T-helper 1 cell (primary cell): ENCODE data around the gene NDUFB11.

Source experiments
- DNase-seq, 5 donors: peaks; one replicate each; pipeline ENCODE4 v3.0.0-alpha.2; 2012 to 2020
- total RNA-seq, 4 donors: gene quantifications; one replicate each; lab custom pipeline; 2026; lab: John Stamatoyannopoulos, UW

The NDUFB11 gene
- 27.4 to 47.1 (median 35.1) reads per million in 4 donors for total RNA-seq

DNA sequence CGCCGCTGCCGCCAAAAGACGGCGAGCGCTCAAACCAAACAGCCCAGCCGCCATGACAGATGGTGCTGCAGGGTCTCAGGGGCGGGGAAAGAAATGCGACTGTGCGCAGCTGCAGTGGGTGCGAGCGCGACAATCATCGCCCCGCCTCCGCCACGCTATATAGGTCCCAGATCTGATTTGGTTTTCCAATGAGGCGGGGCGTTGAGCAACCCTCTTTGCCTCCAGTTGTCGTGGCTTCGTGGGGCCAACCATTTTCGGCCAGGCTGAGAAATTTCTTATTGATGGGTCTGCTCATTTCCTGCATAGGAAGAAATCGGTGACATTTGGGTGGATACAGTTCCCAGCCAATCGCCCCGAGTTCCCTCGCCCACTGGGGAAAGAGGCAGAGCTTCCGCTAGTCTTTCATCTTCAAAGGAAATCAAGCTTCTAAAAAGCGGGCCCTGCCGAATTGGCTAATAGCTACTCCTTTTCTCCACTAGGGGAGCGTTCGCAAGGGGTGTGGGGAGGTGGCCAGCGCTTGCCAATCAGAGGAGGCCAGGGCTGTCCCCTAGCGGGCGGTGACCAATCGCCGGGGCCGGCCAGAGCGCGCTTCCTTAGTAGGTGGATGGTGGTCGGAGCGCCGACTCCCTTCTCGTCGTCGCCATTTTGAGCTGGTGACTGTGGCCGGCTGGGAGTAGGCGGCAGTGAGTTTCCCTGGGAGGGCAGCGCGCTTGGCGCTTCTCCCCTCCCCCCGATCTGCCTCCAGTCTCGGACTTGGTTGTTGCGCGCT, at the start of gene NDUFB11, which contains the start of gene RBM10:
Gene NDUFB11 (minus strand): TSS at position 77 of the 769 bp plus-strand sequence. CDS start 23 bp downstream, at position 54.
Gene RBM10 (plus strand): TSS at position 596 of the 769 bp plus-strand sequence. CDS start 2,261 bp downstream, outside the sequence.
- peak; percentile 79 to 94 (median 85) for DNase-seq

DNA sequence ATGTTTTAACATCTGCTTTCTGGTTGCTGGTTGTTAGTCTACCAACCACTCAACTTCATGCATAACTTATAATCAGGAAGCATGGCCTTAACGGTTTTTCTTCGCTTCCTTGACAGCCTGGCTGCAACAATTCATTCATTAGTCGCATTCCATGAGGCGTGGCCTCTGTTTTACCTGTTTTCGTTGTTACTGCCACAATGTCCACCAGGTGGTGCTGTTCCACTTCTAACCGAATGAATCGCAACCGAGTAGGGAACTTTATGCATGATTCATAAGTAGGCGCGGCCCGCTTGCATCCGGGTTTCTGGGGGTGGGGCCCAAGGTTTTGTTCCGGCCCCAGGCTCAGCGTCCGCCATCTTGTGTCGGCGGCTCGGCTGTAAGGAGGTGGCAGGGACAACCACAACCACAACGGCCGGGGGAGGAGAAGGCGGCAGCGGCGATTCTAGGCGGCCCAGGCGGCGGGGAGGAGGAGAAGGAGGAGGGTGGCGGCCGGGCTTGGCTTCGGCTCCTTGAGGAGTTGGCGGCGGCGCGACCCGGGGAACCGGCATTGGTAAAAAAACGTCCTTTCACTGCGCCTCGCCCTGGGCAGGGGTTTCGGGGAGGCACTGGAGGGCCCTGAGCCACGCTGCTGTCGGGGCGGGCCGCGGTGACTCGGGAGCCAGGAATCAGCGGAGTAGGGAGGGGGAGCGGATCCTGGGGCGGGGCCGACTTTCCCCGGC, 49.1 kb upstream of the NDUFB11 start, which contains the start of gene UBA1:
Gene UBA1 (plus strand): TSS at position 355 of the 719 bp plus-strand sequence. CDS start 4,974 bp downstream, outside the sequence.
- peak; percentile 78 to 97 (median 87) for DNase-seq

DNA sequence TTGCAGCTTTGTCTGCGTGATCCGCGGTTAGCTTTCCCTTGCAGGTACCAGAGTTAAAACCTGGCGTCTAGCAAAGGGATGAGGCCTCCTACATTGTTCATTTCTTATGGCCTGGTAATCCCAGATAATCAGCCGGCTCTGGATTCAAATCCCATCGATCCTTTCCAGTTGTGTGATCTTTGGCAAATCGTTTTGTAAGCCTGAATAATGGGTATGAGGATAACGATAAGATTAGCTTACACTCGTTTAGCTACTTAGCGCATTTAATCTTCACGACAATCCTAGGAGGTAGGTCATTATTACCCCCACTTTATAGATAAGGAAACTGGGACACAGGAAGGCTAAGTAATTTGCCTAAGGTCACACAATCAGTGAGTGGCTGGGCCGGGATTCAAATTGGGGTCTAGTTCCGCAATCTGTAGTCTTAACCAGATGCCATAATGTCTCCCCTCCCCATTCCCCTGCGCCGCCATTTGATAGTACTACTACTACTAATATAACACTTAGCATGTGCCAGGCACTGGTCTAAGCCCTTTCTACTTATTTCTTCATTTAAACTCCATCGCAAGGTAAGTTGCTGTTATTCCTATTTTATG, 47.4 kb upstream of the NDUFB11 start:
- no peak for DNase-seq

DNA sequence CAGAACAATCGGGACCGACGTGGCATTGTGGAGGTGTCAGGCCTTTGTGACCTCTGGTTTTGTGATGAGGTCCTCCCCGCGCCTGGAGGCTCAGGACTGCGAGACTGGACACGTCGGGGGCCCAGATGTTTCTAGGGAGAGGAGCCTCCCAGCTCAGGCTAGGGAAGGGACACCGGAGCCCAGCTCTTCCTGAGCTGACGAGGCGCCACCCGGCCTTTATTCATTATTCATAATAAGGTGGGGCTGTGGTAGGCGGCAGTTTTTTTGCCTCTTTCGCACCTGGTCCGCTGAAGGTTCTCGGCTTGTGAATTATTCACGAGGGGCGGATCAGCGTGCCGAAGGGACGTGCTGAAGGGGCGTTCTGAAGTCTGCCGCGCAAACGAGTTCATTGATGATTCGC, 46.8 kb upstream of the NDUFB11 start:
- peak in 4 of 5 donors; percentile 17 to 51 (median 24) for DNase-seq

DNA sequence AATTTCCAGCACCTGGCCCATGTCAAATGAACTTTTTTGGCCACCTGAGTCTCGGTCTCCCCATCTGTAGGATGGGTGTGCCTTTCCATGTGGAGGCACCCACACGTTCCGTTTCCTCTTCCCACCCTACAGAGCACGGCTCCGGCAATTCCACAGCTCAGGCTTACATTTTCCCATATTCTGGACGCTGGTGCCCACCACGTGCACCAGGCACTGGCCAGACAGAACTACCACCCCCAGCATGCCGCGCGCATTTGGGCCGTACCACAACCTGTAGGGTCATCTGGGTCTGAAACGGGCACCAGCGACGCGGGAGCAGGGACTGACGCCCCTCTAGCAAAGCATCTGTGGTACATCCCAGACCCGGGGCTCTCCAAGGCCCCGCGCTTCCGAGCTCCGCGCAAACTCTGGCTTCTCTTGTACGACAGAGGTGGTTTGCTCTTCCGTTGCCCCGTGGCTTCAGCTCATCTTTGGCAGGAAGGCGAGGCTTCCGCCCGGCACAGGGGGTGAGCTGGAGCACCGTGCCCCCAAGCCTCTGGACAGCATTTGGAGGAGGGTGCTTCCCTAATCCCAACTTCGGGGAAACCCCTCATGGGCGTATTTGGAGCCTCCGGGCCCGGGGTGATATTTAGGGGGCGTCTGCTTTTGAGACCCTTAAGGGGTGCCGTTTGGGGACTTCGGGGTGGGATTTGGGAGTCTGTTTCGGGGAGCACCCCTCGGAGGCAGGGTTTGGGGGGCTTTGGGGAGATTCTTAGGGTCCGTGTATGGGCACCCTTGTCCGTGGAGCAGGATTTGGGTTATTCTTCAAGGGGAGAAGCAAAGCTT, 46.2 kb upstream of the NDUFB11 start:
- DNase-seq = peak; percentile 53 to 91 (median 69)

DNA sequence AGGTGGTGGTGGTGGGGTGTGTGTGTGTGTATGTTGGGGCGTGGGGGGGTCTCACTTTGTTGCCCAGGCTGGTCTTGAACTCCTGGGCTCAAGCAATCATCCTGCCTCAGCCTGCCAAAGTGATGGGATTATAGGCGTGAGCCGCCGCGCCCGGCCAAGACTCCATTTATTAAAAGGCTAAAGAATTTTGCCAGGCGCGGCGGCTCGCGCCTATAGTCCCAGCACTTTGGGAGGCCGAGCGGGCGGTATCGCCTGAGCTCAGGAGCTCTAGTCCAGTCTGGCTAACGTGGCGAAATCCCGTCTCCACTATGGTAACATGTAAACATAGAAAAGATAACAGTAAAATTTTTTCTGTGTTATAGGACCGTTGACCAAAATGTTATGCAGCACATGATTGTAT, 45.4 kb upstream of the NDUFB11 start:
- DNase-seq = no peak

DNA sequence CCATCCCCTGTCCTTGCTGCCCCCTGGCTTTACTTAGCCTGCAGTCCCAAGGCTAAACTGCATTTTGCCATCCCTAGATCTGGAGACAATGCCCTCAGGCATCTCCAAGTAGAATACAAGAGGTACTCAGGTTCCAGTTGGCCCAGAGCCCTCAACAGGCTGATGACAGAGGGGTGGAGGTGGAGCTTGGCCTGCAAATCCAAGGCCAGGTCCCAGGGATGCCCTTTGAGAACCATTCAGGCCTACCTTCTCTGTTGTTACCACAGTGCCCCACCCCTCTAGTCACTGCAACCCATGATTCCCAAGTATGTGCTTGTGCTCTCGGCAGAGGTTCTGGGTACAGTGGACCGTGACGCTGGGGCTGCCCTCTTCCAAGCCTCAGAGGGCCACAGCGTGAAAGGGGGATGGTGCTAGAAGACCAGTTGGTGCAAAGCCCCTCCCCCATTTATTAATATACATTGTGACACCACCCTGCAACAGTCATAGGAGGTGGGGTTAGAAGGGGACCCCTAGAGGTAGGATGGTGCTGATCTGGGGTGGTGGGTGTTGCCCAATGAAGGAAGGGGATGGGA, 42.7 kb upstream of the NDUFB11 start:
- DNase-seq = no peak

DNA sequence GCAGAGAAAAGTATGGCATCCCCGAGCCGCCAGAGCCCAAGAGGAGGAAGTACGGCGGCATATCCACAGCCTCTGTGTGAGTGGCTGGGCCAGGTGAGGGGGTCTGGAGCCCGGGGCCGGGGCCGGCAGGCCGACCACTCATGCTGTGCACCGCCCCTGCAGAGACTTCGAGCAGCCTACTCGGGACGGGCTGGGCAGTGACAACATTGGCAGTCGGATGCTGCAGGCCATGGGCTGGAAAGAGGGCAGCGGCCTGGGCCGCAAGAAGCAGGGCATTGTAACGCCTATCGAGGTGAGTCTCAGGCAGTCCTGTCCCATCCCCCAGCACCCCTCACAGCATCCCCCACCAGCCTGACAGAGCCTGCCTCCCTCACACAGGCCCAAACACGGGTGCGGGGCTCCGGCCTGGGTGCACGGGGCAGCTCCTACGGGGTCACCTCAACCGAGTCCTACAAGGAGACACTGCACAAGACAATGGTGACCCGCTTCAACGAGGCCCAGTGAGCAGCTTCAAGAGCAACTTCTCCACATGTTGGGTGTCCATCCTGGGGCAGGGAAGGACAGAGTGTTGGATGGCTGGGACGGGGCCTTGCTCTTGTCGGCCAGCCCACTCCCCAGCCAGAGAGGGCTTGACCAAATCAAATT, 41.7 kb upstream of the NDUFB11 start:
- DNase-seq = no peak

DNA sequence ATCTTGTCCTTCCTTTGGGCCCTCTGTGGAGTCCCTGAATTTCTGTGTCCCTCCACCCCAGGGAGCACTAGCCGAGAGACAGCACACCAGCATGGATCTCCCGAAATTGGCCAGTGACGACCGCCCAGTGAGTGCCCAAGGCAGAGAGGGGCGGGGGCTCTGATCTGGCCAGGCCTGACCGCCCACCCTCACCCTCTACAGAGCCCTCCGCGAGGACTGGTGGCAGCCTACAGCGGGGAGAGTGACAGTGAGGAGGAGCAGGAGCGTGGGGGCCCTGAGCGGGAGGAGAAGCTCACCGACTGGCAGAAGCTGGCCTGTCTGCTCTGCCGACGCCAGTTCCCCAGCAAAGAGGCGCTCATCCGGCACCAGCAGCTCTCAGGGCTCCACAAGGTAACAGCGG, 40.7 kb upstream of the NDUFB11 start:
- DNase-seq = no peak

DNA sequence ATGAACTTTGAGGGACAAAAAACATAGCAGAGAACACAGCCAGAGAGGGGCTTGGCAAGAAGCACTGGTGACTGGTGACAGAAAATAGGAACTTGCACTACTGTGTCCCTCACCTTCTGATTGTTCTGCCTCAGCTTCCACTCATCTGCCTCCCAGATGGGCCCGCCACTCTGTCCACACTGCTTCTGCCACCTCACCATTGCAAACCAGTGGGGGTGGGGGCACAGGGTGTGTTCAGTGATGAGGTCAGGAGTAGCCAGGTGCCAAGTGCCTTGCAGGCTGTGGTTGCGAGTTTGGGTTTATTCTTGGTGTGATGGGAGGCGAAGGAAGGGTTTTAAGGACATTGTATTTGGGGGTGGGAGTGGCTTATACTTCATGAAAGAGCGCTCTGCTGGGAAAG, 40.0 kb upstream of the NDUFB11 start:
- DNase-seq = no peak

DNA sequence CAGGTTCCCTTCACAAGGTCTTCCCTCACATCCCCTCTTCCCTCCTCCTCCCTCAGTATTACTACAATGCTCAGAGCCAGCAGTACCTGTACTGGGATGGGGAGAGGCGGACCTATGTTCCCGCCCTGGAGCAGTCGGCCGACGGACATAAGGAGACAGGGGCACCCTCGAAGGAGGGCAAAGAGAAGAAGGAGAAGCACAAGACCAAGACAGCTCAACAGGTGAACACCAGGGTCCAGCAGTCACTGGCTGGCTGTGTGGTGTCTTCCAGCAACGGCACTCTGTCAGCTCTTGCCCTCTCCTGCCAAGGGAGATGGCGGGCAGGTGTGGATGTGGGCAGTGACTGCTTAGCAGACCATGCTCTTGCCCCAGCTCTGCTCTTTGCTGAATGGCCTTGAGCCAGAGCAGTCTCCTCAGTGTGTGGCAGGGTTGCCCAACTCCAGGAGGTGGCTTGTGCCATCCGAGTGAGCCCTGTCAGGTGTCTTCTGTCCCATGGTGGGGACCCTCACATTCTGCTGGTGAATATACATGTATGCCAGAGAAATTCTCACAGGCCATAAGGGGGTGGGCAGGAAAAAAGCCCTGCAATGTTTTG, 37.7 kb upstream of the NDUFB11 start:
- DNase-seq = no peak

DNA sequence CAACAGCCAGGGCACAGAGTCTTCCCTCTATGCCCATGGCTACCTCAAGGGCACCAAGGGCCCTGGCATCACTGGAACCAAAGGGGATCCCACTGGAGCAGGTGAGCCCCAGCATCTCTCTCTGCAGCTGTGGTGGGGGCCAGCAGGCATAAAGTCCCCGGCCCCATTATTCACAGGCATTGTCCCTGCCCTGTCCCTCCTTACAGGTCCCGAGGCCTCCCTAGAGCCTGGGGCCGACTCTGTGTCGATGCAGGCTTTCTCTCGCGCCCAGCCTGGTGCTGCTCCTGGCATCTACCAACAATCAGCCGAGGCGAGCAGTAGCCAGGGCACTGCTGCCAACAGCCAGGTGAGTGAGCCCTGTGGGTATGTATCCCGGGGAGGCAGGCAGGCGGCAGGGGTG, 36.8 kb upstream of the NDUFB11 start:
- DNase-seq = no peak

DNA sequence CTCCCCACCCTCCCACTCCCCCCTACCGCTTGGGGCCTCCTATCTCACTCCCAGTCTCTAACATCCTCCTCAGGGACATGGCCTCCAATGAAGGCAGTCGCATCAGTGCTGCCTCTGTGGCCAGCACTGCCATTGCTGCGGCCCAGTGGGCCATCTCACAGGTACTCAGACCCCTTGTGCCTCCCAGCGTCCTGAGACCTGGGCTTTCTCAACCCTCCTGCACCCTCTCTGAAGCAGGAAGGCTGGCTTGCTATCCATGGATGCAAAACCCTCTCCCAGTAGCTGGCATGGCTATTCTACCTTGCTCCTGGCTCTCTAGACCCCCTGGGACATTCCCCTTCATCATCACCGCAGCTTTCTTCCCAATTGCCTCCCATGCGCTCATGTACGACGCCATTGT, 35.8 kb upstream of the NDUFB11 start:
- DNase-seq = no peak

DNA sequence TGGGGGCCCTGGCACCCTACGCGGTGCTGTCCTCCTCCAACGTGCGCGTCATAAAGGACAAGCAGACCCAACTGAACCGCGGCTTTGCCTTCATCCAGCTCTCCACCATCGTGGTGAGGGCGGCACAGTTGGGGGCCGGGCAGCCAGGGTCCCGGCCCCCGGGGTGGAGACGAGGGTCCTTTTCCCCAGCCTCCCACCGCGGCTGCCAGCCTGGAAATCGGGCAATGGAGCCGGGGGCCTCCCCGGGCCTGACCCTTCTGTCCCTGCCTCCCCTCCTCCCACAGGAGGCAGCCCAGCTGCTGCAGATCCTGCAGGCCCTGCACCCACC, 35.4 kb upstream of the NDUFB11 start:
- no peak for DNase-seq

DNA sequence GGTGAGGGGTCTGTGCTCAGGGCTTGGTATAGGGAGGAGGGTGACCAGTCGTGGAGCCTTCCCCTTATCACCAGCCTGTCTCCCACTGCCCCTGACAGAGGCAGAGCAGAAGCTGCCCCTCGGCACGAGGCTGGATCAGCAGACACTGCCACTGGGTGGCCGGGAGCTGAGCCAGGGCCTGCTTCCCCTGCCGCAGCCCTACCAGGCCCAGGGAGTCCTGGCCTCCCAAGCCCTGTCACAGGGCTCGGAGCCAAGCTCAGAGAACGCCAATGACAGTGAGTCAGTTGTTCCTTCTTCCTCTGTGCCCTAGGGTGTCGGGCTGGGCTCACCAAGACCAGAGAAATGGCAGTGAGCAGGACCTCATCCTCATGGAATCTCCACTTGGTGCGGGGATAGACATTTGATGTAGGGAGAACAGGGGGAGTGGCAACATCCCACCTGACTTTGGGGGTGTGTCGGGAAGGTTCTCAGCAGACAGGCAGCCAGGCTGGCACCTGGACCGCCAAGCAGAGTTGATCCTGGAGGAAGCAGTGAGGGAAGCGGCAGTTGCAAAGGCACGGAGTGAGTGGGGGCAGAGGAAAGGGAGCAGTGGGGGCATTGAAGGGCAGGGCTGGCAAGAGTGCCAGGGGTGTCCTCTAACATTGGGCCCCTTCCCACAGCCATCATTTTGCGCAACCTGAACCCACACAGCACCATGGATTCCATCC, 34.9 kb upstream of the NDUFB11 start:
- no peak for DNase-seq

DNA sequence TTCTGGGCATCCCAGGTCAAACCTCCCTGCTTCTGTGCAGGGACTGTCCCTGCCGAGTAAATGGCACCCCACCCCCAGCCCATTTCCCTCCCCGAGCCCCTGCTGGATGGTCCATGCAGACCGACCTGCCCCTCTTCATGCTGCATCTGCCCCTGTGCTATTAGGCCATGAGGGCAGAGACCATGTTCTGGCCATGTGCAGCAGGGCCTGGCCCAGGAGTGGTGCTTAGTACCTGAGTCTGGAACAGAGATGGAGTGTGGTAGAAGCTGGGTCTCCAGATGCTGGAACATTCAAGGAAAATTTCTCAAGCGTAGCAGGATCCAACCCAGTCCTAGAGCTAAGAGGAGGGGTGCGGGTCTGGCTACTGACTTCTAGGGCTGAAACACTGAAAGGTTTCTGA, 33.8 kb upstream of the NDUFB11 start:
- no peak for DNase-seq

DNA sequence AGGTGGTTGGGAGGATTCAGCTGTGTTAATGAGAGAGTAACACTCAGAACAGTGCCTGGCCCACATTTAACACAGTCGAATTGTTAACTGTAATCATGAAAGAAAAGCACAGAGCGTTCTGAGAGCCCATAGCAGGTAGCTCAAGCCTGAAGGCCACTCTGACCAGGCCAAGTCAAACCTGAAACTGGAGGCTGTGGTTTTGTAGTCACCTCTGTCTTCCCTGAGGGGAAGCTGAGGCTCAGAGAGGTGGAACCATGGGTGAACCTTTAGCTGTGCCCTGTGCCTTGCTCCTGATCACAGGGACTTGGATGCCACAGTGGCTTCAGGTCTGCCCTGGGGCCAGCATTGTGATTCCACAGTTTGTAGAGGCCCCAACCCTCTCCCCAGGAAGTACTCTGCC, 32.6 kb upstream of the NDUFB11 start:
- DNase-seq = no peak

DNA sequence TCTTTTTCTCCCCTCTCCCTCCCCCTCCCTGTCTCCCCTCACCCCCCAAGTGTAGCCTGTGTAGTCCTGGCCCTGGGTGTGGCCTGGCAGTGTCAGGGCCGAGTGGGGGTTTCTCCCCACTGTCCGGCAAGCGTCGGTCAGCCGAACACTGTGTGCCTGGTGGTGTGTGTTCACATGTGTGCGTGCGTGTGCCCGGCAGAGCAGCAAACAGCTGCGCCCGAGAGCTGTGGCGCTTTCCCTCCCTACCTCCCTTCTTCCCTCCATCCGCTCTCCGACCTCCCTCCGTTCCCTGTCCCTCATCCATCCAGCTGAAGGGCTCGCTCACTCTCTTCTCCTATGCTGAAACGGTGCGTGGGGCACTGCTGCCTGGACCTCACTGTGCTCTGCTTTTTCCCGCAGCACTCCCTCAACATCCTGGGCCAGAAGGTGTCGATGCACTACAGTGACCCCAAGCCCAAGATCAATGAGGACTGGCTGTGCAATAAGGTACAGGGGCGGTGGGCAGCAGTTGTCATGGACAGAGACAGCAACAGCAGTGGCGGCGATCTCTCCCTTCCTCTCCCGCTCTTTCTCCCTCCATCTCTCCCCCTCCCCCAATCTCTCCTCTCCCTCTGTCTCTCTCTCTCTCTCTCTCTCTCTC, 31.7 kb upstream of the NDUFB11 start:
- DNase-seq = no peak

DNA sequence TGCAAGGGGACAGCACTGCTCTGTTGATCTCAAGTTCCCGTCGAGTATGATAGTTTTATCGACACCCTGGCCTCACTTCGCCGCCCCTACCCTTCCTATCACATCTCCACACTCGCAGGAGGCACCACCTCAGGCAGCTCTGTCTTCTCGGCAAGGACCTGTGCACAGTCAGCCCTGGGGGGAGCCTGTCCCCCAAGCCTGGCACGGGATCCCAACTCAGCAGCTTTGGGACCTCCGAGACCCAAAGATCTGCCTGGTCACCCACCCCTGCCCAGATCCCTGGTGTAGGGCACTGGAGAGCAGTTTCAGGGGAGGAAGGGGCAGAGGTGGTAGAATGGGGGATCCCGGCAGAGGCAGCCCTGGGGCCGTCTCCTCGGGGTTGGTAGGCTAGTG, 31.1 kb upstream of the NDUFB11 start:
- no peak for DNase-seq
